Body of pancreas (tissue), 4 donors: ENCODE measurements around the gene DSTN.

Experiments used
- POLR2A ChIP-seq, 3 donors: fragments of 450-650 bp; IDR thresholded peaks; one replicate each; pipeline ENCODE4 v1.6.1; 2016; ENCODE audit warnings: antibody characterized with exemption in 3 of 3, mild to moderate bottlenecking in 2 of 3
- TF ChIP-seq, protein P1 (sequence below), 7 experiments: fragments of 450-650 bp in 4 of 7; fragments of 200-600 bp in 3 of 7; sonication (generic) in 3 of 7; IDR thresholded peaks; one replicate each; pipeline ENCODE4 v1.5.1; 2016 to 2019; ENCODE audit warnings: antibody characterized with exemption in 7 of 7

GRCh38 chr20:17562804-17563305 lies 7.0 kb upstream of the DSTN start:
- TF ChIP-seq, protein P1, sequence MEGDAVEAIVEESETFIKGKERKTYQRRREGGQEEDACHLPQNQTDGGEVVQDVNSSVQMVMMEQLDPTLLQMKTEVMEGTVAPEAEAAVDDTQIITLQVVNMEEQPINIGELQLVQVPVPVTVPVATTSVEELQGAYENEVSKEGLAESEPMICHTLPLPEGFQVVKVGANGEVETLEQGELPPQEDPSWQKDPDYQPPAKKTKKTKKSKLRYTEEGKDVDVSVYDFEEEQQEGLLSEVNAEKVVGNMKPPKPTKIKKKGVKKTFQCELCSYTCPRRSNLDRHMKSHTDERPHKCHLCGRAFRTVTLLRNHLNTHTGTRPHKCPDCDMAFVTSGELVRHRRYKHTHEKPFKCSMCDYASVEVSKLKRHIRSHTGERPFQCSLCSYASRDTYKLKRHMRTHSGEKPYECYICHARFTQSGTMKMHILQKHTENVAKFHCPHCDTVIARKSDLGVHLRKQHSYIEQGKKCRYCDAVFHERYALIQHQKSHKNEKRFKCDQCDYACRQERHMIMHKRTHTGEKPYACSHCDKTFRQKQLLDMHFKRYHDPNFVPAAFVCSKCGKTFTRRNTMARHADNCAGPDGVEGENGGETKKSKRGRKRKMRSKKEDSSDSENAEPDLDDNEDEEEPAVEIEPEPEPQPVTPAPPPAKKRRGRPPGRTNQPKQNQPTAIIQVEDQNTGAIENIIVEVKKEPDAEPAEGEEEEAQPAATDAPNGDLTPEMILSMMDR (IDR thresholded peaks at IDR 0.05): no peak
- TF ChIP-seq POLR2A (IDR thresholded peaks at IDR 0.05): peak in 1 of 3 donors; percentile 16
